ENCODE results near the gene MATN4.
"Not testable (repeated sequence)": the region's sequence is repeated elsewhere in the genome, so short reads cannot be mapped to it uniquely, and the experiment has no call there.

MATN4 gene, protein sequence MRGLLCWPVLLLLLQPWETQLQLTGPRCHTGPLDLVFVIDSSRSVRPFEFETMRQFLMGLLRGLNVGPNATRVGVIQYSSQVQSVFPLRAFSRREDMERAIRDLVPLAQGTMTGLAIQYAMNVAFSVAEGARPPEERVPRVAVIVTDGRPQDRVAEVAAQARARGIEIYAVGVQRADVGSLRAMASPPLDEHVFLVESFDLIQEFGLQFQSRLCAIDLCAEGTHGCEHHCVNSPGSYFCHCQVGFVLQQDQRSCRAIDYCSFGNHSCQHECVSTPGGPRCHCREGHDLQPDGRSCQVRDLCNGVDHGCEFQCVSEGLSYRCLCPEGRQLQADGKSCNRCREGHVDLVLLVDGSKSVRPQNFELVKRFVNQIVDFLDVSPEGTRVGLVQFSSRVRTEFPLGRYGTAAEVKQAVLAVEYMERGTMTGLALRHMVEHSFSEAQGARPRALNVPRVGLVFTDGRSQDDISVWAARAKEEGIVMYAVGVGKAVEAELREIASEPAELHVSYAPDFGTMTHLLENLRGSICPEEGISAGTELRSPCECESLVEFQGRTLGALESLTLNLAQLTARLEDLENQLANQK

DNA sequence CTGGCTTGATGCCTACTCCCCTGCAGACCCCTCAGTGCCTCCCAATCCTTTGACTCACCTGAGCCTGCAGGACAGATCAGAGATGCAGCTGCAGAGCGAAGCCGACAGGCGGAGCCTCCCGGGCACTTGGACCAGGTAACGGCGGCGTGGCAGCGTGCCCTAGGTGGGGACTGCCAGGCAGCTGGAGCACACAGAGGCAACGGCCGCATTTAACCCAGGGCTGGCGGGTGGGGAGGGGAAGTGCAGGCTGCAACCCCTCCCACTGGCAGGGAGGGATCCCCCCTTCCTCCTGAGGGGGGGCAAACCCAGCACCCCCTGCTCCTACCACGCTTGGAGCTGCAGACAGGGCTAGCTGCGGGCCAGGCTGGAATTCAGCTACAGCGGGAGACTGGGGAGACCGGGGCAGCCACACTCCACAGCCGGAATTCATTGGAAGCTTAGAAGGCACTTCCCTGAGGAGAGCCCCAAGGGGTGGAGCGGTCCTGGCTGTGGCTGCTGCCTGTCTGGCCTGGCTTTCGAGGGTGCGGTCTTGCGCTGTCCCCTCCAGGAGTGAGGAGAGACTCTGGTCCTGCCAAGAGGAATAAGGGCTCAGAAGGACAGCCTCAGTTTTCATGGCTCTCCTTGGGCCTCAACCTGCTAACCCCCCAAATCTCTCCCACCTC, at the start of gene MATN4:
Gene MATN4 (minus strand): TSS at position 183 of the 662 bp plus-strand sequence. CDS start 2,717 bp downstream, outside the sequence.
- DNase-seq (ENCODE audit: low spot score), result no peak

DNA sequence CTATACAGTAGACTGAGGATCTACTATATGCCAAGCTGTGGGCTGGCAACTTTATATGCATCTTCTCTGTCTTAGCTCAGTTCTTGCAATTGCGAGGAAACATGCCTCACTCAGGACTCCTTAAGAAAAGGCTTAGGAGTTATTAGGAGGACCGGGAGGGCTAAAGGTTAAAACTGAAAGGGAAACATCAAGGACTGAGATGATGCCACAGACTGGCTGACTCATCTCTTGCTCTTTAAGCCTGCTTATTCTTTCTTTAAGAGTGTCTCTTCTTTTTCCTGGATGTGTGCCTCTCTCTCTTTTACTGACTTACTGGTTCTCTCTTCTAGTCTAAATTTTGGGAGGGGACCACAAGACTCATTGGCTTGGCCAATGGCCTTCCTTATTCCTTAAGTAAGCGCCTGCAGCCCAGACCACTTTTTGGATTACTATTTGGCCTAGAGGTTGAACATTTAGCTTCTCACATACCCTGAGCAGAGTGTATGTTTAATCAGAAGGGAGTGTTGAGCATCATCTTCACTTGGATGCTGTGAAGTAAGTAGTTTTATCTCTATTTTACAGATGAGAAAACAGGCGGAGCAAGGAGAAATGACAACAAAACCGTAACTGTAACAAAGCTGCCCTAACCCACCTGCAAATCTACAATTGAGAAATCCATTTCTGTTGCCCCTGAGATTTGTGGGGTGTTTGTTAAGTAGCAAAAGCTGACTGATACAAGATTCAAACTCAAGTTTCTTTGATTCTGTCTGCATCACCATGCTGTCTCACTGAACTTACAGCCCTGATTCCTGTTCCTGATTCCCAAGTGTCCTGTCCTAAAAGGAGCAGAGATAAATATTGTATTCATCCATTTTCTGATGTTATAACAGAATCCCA, 47.3 kb upstream of the MATN4 start:
- no peak for DNase-seq (ENCODE audit: low spot score)

DNA sequence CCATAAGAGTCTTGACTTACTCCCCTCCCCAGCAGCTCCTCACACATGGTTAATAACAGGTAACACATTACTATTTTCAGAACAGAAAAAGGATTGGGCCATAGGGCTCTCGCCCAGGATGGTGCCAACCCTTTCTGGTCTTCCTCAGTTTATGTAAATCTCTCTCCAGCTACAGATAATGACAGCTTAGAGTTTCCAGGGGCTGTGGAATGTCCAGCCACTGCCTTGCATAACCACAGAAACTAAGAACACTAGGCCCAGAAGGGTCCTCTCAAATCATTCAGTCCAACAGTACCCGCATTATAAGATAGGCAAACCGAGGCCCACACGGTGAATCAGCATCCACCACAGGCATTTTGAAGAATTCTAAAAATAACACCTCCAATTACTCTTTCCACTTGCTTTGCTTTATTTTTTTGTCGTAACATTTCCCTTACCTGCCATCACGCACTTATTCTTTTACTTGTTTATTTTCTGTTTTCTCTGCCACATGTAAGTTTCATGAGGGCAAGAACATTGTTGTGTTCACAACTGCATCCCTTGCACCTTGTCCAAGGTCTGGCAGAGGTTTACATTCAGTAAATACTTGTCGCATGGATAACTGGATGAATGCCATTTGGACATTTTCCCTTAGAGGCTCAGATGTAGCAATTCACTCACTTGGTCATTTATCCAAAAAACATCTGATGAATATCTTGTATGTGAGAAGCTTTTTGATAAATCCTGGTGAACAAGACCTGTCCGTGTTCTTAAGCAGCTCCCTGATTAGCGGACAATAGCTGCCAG, 46.5 kb upstream of the MATN4 start:
- no peak for DNase-seq (ENCODE audit: low spot score)

DNA sequence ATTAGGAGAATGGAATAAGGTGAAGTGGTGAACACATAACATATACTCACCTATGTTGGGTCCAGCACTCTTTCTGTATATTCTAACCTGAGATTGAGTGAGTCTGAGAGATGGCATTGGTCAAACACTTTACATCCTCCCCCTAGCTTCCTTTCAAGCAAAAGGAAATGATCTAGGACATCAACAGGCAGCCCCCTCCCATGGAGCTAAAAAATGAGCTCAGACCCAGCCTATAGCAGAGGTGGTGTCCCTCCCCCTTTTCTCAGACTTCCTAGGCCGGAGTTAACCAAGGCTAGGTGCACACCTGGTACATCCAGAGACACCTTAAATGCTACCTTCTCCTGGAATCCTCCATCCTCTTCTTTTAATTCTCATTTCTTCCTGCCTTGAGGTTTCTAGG, 45.6 kb upstream of the MATN4 start:
- DNase-seq (ENCODE audit: low spot score), result no peak

DNA sequence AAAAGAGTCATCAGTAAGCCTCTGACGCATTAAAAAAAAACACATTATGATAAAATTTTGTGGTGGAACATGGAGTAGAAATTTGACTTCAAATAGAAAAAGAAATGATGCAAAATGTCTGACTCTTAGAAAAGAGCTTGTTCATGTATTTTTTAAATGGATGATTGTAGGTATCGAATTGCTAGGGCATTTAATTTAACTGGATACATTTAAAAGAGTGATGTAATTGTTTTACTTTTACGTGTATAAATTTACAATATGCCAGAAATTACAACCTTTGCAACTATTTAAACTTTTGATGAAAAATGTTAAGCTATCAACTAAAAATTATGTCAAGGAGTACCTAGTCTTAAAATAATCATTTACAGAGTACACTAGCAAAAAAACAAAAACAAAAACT, 44.6 kb upstream of the MATN4 start:
- DNase-seq (ENCODE audit: low spot score), result no peak

DNA sequence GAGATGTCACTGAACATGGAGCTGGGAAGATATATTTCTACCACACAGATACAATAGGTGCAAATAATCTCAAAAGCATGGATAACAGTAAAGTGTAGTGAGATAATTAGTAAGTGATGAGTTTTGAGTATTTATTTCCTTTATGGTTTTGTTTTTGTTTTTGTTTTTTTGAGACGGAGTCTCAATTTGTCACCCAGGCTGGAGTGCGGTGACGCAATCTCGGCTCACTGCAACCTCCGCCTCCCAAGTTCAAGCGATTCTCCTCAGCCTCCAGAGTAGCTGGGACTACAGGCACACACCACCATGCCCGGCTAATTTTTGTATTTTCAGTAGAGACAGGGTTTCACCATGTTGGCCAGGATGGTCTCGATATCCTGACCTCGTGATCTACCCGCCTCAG, 42.7 kb upstream of the MATN4 start:
- DNase-seq (ENCODE audit: low spot score), result not testable (repeated sequence)

DNA sequence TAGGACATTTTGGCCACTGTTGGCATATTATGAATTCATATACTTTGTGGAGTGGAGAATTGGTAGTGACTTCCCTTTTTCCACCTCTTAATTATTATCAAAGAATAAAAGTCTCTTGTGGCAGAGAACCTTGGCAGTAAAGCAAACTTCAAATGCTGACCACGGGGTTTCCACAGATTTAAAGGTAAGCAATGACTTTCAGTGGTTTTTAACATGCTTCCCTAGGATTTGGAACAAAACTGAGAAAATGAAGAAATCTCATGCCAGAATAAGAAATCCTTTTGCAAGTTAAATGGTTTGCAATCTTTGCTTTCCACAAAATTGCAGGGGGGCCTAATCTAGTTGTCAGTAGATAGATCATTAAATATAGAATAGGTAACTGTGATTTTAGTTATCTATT, 42.1 kb upstream of the MATN4 start:
- no peak for DNase-seq (ENCODE audit: low spot score)

DNA sequence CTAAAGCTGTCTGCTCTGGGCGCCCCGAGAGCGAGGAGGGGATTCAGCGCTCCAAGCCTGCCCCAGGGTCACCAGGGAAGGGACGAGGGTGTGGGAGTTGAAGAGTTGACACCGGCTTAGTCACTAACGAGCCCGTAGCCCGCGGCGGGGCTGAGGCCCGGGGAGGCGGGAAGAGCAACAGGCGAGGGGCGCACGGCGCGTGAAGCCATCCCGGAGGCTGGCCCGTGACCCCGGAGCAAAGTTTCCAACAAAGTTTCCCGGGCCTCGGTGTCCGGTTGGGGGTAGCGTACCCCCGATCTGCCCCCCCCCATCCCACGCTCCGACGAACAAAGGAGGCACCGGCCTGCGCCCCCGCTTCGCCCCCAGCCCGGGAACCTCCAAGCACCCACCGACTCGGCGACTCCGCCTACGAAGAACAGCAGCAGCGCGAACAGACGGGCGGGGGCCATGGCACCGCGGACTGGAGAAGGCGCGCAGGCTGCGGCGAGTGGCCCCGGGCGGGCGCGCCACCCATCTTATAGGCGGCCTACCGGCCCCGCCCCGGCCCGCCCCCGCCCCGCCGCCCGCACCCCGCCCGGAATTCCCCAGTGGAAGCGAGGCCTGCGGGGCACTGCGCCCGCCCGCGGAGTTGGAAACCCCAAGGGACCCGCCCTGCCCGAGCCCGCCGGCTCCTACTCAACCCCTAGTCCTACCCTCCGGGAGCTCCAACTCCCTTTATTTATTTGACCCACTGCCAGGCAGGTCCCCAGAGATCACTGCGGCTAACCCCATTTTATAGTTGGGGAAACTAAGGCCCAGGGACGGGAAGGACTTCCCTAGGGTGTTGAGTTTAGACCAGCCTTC, 40.1 kb upstream of the MATN4 start, which contains the start of gene SDC4:
Gene SDC4 (minus strand): TSS at position 489 of the 843 bp plus-strand sequence. CDS start 40 bp downstream, at position 449.
- DNase-seq (ENCODE audit: low spot score), result peak; percentile 59

DNA sequence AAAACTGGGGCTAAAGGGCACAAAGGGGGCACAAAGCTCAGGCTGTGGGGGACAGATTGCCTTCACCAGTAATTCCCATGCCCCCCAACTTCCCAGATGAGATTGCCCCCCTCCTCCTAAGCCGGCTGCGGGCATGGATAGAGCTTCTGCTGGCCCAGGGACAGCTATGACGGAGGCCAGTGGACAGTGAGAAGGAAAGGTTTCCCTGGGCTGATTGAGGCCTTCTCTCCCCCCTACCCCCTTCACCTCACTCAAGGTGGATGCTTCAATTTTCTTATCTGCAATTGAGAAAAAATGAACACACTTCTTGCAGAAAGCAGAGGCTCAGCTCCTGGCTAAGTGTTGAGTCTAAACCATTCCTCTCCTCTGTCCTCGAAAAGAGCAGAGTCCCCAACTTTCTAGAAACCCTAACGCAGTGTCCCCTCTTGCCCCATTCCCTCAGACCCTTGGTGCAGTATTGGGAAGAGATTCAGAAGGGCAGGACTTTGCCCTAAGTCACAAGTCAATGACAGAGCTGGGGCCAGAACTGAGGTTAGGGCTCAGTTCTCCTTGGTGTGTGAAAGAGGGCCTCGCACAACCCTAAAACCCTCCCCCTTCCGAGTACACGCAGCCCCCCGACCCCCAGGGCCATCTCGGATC, 39.3 kb upstream of the MATN4 start:
- no peak for DNase-seq (ENCODE audit: low spot score)

DNA sequence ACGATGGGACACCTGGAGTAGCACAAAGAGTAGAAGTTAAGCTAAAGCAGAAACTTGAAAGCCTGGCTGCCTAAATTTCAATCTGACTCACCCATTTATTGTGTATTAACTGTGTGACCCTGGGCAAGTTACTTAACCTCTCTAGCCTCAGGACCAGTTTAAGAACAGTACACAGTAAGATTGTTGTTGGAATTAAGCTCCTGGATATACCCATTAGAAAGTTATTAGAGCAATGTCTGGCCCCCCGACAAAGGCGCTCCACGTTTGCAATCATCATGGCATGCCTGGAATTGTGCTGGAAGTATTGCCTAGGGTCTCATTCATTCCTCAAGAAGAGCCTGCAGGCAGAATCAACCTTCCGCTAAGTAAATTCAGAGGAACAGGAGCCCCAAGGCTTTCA, 38.8 kb upstream of the MATN4 start:
- no peak for DNase-seq (ENCODE audit: low spot score)

DNA sequence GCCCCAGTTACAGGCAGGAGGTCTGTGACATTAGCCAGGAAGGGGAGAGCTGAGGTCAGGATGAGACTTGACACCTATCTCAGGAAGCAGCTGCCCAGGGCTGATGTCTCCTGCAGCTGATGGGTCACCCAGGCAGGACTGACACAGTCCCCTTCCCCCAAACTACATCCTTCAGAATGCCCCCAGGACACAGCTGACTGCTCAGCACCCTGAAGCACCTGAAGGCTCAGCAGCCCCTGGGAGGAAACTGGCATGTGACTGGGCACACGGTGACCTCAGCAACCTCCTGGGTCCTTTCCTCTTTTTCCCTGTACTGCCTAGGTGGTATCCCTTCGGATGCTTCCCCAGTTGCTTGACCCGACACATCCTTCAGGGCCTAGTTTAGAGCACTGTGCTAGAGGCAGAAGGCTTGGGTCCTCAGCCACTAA, 38.2 kb upstream of the MATN4 start:
- no peak for DNase-seq (ENCODE audit: low spot score)

DNA sequence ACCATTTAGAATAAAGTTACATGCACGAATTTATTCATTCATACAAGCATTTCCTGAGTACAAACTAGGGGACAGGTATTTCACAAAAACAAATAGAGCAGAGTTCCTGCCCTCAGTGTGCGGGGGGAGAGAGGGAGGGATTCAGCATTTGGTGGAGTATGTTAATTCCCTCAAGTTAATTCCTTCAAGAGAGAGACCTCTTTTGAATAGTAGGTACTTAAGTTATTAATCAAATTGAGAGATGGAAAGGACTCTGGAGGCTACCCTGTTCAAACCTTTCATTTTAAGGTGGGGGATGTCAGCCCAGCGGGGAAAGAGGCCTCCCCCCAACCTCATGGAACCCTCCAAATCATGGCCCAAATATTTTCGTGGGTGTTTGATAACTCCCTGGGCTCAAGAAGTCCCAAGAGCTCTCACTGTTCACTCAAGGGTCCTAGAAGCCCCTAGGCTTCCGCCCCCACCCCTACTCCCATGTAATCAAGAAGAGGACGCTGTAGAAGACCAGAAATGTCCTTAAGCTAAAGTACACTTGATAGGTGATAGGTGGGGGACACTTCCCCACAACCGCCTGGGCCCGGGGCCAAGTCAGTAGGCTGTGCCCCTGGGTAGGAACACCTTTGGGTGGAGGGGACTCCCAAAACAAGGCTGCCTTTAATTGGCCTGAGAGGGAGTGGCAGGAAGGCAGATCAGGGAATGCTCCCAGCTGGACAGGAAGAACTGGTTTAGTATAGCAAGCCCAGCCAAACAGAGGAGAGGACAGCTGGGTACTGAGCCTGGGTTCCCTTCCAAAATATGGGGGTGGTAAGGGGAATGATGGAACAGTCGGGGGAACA, 37.2 kb upstream of the MATN4 start:
- no peak for DNase-seq (ENCODE audit: low spot score)

DNA sequence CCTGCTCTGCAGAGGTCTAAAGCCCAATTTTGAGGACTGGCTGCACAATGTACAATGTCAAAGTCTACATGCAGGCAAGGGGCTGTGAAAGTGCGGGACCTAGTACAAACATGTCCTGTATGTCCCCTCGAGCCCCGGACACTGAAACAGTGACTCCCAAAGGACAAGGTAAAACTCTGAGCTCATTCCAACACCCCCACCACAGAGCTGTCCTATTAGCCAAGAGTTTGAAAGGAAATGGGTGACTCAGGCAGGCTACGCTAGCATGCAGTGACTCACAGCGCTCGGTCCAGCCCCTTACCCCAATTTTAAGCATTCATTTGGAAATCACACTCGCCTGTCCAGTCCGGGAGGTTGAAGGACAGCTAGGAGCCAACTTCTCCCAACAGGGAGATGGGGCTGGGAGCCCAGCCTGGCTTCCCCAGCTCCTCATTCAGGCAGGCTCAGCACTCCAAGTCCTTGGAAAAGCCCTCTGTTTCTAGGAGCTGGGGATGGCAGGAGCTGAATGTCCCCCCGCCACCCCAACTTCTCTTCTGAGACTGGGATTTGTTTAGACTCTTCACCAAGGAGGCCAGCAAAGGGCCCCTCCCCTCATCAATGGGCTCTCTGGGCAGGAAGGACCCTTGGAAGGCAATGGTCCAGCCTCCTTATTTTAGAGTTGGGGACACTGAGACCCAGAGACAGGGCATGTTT, 36.2 kb upstream of the MATN4 start:
- DNase-seq (ENCODE audit: low spot score), result no peak

DNA sequence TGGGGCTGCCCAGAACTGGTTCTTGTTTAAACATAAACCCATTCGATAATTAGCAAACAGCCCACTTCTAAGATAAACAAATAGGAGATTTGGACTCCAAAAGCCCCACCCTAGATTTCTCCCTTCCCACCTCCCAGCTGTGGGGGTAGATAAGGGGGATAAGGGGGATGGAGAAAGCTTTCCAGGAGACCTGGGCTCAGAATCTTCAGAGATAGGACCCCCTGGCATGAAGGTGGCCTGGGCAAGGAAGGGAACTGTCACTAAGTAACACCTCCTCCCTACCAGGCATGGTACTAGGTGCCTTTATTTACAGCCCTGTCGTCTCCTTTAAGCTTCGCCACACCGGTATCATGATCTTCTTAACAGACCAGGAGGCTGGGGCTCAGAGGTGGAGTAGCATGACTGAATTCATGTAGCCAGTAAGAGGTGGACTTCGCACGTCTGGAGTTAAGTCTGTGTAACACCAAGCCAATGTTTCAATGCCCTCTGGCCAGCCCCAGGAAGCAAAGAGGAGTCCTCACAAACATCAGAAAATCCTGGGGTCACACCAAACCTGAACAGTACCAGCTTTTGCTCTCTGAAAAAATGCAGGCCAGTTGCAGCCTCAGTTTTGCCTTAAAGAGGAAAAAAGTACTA, 35.6 kb upstream of the MATN4 start:
- no peak for DNase-seq (ENCODE audit: low spot score)

DNA sequence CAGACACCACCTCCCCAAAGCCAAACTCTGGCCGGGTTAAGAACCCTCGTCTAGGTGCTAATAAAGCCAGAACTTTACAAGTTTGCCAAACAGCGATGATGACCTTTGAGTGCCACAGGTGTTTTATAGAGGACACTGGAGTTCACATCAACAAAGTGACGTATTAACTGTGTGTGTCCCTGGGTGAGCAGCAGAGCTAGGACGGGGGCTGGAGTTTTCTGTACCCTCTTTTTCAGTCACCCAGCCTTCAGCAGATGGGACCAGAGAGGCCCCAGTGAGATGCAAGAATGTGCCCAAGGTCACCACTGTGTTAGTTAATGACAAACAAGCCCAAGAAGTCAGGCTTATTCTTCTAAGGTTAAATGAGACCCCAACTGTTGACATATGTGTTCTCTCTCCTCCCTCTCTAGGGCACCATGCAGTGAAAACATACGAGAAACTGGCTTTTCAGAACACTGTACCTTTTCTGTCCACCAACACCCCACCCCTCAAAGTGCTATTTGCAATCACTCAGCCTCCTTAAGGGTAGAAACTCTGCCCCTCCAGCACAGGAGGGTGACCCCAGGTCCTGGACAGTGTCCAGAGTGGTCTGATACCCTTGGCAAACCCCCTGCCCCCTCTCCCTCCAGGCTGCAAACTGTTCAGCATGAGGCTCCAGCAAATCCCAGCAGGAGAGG, 34.9 kb upstream of the MATN4 start:
- DNase-seq (ENCODE audit: low spot score), result no peak

DNA sequence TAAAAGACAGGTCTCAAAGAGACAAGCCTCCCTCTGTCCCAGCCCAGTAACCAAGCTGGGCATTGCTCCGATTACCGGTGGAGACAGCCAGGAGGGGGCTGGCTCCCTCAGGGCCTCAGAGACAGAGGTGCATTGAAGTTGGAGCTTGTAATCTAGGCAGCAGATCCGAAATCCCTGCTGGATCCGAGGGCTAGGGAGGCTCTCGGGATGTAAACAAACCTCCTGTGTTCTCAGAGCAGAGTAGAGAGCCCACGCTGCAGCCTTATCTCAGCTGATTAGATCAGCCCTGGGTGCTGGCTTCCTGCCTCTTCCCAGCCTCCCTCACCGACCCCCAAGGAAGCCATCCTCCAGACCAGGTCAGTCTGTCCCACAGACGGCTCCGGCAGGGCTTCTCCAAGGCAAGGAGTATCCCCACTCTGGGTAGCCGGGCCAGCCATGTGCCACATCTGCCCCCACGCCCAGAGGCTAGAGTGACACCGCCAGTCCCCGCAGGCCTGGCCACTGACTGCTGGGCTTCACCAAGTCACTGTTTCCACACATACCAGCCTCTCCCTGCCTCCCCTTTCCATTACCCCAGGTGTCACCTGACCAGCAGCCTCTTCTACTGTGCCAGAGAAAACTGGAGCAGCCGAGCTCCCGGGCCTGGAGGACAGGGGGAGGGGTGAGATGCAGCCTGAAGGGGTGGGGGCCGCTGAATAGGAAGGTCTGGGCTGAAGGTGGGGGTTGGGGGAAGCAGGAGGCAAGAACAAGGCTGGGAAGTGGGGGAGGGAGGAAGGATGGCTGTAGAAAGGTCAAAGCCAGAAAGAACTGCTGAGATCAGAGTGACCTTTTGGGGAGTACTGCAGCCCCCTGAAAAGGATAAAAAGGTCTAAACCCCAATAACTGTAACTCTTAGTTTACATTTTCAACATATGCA, 34.1 kb upstream of the MATN4 start:
- no peak for DNase-seq (ENCODE audit: low spot score)
